ENCODE data around the gene RREB1.

The RREB1 gene

GRCh38 chr6:7165002-7165889, 57.5 kb downstream of the RREB1 start:
- no peak for DNase-seq

GRCh38 chr6:7165890-7166267, 58.1 kb downstream of the RREB1 start:
- no peak for DNase-seq

- DNase-seq, result no peak
These were observed 58.9 kb downstream of the RREB1 start for GRCh38 chr6:7166410-7167293.

- no peak for DNase-seq
These were observed 61.5 kb downstream of the RREB1 start for GRCh38 chr6:7169296-7169721.

- no peak for DNase-seq
These were observed 62.5 kb downstream of the RREB1 start for GRCh38 chr6:7170117-7170732.

GRCh38 chr6:7171119-7171518, 63.4 kb downstream of the RREB1 start:
- DNase-seq, result no peak

GRCh38 chr6:7171733-7172132, 64.0 kb downstream of the RREB1 start:
- no peak for DNase-seq

GRCh38 chr6:7172649-7173048, 64.9 kb downstream of the RREB1 start:
- no peak for DNase-seq

- DNase-seq, result no peak
These were observed 66.2 kb downstream of the RREB1 start for GRCh38 chr6:7173843-7174503.

- no peak for DNase-seq
These were observed 67.7 kb downstream of the RREB1 start for GRCh38 chr6:7175462-7175861.

GRCh38 chr6:7176208-7176607, 68.4 kb downstream of the RREB1 start:
- DNase-seq, result no peak

- no peak for DNase-seq
These were observed 70.5 kb downstream of the RREB1 start for GRCh38 chr6:7178280-7178679.

- no peak for DNase-seq
These were observed 73.0 kb downstream of the RREB1 start for GRCh38 chr6:7180751-7181150.

- DNase-seq, result no peak
These were observed 75.9 kb downstream of the RREB1 start for GRCh38 chr6:7183707-7184106.

GRCh38 chr6:7184502-7184901, 76.7 kb downstream of the RREB1 start:
- DNase-seq, result no peak

GRCh38 chr6:7185561-7185960, 77.8 kb downstream of the RREB1 start:
- DNase-seq, result no peak

- no peak for DNase-seq
These were observed 80.7 kb downstream of the RREB1 start for GRCh38 chr6:7188492-7188891.

GRCh38 chr6:7189101-7189758, 81.5 kb downstream of the RREB1 start:
- no peak for DNase-seq

- DNase-seq, result no peak
These were observed 83.0 kb downstream of the RREB1 start for GRCh38 chr6:7190791-7191190.

- no peak for DNase-seq
These were observed 85.4 kb downstream of the RREB1 start for GRCh38 chr6:7193122-7193521.

- DNase-seq, result no peak
These were observed 86.9 kb downstream of the RREB1 start for GRCh38 chr6:7194657-7195056.

- no peak for DNase-seq
These were observed 87.7 kb downstream of the RREB1 start for GRCh38 chr6:7195339-7196018.
